Measurements from ENCODE around the gene LMNTD2.

The LMNTD2 gene

DNA sequence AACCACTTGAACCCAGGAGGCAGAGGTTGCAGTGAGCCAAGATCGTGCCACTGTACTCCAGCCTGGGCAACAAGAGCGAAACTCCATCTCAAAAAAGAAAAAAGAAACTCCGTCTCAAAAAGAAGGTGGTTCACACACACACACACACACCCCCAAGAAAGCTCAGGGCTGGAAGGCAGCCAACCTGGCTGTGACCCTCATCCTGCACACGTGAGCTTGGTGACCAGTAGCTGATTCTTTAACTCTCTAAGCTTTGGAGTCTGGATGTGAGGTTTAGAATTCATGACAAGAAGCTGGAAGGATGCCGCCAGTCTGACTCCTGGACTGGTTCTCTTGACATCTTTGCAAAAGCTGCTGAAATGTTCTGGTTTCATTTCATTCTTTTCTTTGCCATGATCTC, 51.6 kb downstream of the LMNTD2 start:
- DNase-seq: no peak

DNA sequence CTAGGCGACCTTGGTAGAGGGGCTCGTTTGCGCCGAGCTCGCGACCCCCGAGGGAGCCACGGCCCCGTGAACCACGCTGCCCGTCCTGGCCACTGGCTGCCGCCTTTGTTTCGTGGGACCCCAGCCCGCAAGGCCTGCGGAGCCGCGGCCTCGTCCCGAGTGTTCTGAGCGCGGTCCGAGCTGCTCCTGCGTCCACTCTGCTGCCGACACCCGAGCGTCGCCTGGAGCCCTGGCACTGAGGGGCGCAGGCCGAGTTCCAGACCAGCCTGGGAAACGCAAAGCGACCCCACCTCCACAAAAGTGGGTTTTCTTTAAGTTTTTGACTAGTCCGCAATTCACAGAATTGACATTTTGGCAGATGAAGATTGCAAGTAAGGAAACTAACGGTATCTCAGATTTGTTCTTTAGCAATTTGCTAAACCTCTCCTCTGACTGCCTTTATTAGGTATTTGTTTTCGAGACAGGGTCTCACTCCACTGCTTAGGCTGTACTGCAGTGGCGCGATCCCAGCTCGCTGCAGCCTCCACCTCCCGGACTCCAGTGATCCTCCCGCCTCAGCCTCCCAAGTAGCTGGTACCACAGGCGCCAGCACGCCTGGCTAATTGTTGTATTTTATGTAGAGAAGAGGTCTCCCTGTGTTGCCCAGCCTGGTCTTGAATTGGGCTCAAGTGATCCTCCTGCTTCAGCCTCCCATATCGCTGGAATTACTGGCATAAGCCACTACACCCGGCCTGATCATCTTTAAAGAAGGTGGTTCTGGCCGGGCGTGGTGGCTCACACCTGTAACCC, 52.6 kb downstream of the LMNTD2 start:
- no peak for DNase-seq

GRCh38 chr11:506995-507726, 53.4 kb downstream of the LMNTD2 start, which contains the start of gene RNH1:
TSS of gene RNH1 (minus strand) at chr11:507242. CDS start at chr11:502162, 5,080 bp downstream.
- DNase-seq: peak; percentile 44

DNA sequence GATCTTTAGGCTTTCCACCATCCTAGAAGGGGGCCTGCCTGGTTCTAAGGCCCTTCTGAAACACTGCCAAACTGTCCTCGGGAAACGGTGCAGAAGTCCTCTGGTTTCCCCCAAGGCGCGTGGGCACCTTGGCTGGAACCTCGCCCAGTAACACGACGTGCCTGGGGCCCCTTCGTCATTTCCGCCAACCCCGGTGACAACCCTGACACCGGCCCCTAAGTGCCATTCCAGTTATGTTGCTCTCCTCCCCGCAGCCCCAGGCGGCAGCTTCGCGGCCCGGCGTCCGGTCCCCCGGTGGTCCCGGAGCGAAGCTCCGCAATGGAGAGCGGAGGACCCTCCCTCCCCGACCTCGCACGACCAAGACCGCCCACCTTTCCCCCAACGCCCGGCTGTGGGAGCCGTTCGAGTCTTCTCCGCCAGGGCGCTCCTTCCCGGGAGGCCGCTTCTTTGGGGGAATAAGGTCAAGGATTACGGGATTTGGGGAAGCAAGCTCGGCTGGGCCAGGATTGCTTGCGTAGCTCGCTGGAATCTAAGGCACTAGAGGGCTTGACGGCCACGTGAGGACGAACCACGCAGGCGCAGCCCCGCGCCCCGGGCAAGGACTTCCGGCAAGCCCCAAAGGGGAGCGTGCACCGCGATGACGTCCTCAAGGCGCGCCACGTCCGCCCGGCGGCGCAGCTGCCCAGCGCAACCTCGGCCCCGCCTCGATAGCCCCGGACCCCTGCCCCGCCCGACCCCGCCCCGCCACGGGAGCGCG, 54.1 kb downstream of the LMNTD2 start:
- DNase-seq: peak; percentile 68

- DNase-seq: no peak
Observed at GRCh38 chr11:504994-505344, 55.6 kb downstream of the LMNTD2 start.

All from DMS79 (cell line).